Activated CD8-positive, alpha-beta T cell treated with anti-CD3 and anti-CD28 coated beads, Interleukin-2, amount 10 ng/mL, durations not matched to agents 7 days and 5 days (primary cell): ENCODE data around the gene MYL2. TPM values are rescaled to one million over a fixed set of nuclear protein-coding genes. Genes with fewer than 3 reads are reported as not detected.

ENCODE experiments used
- total RNA-seq, 2 experiments: library from RNA; stranded (reverse); gene quantifications; one replicate each; pipeline ENCODE4 v1.2.3, GENCODE V29; 2021

MYL2 gene
- total RNA-seq, 2 experiments from 2014 or later: not detected

Other genes starting within 250 kb of the MYL2 start
- 10 to 100 TPM; 28.6 to 30.8 TPM for gene HVCN1, start 231.5 kb downstream of the MYL2 start, total RNA-seq
- 100 to 1,000 TPM; 162 to 179 TPM for gene PPP1CC, start 177.7 kb downstream of the MYL2 start, total RNA-seq
- not detected for gene CCDC63, start 73.6 kb downstream of the MYL2 start, total RNA-seq
- gene CUX2, start 113.6 kb upstream of the MYL2 start, total RNA-seq: 1 to 10 TPM; 1.1 to 1.3 TPM